Caki2 (cell line): Measurements from ENCODE around the gene GNA14. TPM values are rescaled to one million over a fixed set of nuclear protein-coding genes. Genes with fewer than 3 reads are reported as not detected.
"Not testable (repeated sequence)": the region's sequence is repeated elsewhere in the genome, so short reads cannot be mapped to it uniquely, and the experiment has no call there.

Experiments used
- DNase-seq: peaks from one replicate; pipeline ENCODE4 v3.0.0-alpha.2; 2015; ENCODE audit warnings: low read depth
- in situ Hi-C: cut with HindIII; loops from 2 replicates; pipeline ENCODE4 v1.10.0; 2016; ENCODE audit warnings: low sequenced_read_pairs, low pct_unique_long_range_greater_than_20kb, mixed read lengths
- total RNA-seq: library from RNA; depleted of rRNA; stranded (reverse); fragments of >200 nt; shearing (Covaris generic); gene quantifications from 2 replicates; pipeline ENCODE4 v1.2.3, GENCODE V29; 2014; ENCODE audit warnings: low replicate concordance

The GNA14 gene
- total RNA-seq, 1 experiment from 2014 or later = not detected

DNA sequence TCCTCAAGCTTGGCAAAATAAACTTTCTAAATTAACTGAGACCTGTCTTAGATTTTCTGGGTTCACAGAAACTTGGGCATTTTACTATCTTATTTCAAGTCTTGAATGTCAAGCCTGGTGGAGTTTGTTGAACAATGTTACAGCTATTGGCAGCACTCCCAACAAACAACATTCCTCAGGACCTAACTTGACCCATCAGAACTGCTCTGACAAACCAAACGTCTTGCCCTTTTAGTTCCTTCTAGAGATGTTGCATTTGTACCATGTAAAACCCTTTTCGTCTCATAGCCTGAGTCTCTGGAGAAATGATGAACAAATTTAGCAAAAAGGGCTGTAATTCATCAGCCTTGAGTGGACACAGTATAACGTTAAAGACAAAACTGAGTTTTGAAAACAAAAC lies 51.1 kb downstream of the GNA14 start:
- in situ Hi-C loops = no loop called here
- DNase-seq = no peak

DNA sequence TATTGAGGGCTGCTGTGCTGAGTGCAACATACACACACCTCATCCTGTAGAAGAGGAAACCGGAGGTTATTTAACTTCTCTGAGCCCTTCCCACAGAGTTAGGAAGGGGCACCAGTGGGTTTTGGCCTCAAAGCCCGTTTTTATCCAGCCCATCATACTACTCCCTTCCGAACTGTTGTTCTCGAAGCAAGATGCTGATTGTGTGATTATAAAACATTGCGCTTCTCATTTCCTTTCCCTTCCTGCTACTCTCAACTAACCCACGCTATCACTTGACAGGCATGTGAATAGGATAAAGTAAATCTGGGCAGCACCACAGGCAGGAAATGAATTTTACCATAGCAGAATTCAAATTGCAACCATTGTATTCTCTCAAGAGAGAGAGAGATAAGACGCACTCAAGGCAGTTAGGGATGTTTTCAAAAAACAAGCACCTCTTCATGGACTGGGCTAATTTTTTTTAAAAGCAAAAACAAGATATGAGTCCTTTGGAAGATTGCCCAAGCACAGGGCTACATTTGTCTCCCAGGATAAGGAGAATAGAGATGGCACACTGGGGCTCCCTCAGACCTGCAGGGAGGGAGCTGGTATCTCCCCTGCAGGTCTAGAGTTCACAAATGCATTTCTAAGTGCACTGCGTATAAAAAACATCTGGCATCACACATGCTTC lies 52.6 kb downstream of the GNA14 start:
- in situ Hi-C loops = no loop called here
- no peak for DNase-seq

DNA sequence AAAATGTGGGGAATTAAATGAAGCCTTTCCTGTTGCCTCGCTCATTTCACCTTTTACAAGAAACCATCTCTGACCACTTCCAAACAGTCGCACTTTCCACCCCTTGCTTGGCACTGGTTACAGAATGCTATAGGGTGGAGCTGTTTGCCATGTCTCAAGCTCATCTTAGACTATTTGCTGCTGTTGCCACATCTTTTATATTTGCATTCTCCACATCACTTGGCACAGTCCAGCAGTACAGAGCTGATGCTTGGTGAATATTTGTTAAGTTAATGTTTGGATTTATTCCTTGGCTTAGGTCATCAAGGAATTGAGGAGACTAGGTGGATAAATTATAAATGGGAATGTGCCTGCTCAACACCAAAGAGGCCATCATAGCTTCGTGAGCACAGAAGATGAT lies 53.2 kb downstream of the GNA14 start:
- in situ Hi-C loops = no loop called here
- DNase-seq = no peak

DNA sequence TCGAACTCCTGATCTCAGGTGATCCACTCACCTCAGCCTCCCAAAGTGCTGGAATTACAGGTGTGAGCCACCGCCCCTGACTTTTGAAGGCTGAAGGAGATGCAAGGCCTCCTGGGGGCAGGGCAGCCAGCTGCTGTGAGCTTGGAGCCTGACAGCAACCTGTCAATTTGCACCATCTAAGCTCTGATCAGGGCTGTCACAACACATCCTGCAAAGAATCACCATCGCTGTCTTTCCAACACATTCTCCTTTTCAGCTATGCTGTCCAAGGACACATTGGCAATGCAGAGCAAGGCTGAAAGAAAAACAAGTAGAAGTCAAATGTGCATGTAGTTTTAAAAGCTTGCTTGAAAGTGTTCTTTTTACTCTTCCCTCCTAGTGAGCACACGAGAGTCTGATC lies 54.6 kb downstream of the GNA14 start:
- no peak for DNase-seq
- in situ Hi-C loops = no loop called here

DNA sequence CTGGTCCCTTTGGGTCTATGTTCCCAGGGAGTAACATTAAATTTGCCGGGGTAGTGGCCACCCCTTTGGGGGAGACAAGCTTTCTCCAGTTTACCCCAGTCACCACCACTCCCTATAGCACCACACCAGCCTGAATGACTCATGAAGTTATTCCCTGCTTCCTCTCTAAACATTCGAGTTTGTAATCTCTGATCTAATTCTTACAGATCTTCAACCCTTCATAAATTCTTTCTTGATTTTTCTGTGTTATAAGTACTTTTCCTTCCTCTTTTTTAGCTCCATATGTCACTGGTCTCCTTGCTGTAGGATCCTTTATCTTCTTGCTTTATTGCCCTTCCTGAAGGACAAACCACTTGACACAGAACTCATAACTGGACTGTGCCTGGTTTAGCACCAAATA lies 55.6 kb downstream of the GNA14 start:
- in situ Hi-C loops = no loop called here
- DNase-seq = no peak

DNA sequence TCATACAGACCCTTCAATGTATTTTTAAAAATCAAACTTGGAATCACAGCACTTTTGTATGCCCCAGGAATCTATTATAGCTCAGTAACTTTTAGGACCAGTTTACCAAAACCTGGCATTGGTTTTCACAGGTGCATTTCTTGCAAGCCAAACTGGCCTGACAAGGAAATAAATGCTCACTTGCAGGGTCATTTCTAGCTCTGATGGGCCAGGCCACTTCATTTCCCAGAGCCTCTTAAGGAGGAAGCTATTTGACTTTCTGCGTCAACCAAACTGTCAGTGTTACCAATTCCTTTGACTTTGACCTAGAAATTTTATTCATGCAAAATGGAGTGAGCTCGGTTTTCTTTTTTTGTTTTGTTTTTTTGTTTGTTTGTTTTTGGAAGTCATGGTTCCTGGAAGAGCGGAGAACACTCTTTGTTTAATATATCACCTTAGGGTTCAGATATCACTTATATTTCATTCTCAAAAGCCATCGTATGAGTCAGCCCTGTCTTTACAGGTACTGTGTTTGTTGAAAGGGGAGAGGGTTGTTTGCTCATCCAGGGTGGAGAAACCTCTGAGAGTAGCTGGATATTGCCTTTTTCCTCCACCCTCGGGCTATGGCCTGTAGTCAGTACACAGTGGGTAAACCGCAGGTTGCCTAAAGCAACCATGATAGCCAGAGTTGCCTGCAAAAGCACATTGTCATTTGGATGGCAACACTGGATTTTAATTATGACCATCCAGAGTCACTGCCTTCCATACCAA lies 58.9 kb downstream of the GNA14 start:
- DNase-seq = no peak
- in situ Hi-C loops = no loop called here

DNA sequence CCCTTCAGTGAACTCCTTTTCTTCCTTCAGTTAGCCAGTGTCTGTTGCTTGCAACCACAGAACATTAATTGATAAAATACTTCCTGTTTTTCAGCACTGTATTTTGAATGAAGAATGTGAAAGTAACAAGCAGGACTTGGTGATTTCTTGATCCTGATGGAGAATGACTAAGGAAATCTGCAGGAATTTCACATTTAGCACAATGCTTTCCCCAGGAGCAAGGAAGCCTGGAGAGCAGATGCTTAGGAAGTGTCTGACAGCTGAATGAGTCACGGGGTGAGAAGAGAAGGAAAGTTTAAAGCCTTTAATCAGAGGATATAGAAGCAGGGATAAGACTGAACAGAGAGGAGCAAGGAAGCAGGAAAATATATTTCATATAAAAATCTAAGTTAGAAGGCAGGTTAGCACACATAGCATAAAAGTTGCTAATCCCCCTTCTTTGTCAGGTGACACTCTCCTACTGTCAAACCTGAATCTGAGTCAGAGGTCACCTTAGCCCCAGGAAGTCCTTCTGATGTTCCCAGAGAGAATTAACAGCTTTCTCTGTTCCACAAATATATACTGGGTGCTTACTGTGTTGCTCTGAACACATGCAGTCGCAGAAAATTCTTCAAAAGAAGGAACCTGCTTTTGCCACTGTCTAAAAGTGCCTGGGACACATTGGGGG lies 59.7 kb downstream of the GNA14 start:
- peak; percentile 6 for DNase-seq

DNA sequence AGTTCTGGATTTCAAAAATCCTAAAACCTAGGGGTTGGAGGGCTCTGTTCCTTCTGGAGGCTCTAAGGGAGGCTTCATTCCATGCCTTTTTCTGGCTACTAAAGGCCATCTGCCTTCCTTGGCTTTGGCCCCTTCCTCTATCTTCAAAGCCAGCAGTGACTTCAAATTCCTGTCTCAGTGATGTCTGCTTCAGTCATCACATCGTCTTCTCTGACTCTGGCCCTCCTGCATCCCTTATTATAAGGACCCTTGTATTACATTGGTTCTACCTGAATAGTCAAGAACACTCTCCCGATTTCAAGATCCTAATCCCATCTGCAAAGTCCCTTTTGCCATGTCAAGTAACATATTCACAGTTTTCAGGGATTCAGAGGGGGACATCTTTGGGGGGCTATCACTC lies 60.3 kb downstream of the GNA14 start:
- in situ Hi-C loops = no loop called here

More for the DNA sequence above, 59.7 kb downstream of the GNA14 start:
- in situ Hi-C loops = no loop called here

DNA sequence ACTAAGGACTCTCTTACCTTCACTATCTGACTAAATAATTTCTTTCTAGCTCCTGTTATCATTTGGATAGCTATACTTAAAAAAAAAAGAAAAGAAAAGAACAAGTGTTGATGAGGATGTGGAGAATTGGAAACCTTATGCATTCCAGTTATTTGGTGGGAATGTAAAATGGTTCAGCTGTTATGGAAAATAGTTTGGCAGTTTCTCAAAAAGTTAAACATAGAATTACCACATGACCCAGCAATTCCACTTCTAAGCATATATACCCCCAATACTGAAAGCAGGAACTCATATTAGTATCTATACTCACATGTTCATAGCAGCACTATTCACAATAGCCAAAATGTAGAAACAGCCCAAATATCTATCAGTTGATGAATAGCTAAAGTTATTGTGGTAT lies 61.1 kb downstream of the GNA14 start:
- in situ Hi-C loops = no loop called here
- no peak for DNase-seq

More for the DNA sequence above, 60.3 kb downstream of the GNA14 start:
- DNase-seq = no peak

DNA sequence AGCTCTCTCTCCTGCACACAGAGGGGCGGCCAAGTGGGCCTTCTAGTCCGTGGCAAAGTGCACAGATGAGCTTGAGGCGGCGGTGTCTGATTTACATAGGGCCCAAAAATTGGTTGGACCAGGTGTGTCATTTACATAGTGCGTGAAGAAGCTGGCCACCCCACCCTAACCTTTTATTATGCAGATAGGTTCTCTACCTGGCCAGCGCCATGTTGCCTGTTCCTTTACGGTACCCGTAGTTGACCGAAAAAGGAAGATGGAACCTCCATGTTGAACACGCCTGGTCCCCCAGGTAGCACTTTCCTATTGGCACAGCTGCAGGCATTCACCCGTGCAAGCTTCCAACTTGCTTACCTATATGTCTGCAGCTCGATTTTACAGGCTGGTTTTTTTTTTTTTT lies 61.5 kb downstream of the GNA14 start:
- no peak for DNase-seq
- in situ Hi-C loops = no loop called here

DNA sequence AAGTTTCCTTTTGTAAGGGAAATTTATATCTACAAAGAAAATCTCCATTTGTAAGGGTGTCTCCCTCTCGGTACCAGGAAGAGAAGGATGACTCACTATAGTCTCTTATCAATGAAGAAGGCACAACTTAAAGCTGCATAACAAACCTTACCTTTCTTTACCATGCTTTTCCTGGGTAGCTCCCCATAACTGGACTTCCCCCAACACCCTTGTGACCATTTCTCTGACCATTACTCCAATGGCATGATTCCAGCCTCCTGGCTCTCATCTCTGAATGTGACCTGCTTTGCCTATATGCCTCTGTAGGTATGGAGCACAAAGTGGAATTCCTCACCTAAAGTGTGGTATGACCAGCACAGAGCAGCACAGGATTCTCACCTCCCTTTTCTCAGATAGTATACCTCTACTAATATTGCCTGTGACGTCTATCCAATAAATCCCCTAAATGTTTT lies 62.8 kb downstream of the GNA14 start:
- in situ Hi-C loops = no loop called here
- DNase-seq = no peak

DNA sequence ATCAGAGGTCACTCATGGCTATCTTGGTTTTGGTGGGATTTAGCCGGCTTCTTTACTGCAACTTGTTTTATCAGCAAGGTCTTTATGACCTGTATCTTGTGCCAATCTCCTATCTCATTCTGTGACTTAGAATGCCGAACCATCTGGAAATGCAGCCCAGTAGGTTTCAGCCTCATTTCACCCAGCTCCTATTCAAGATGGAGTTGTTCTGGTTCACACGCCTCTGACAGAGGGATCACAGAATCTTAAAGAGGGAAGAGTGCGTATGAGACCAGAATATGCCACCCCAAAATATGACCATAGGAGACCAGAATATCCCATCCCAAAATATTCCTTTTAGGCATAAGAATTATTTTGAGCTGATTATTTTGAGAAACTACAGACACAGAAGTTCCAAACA lies 63.2 kb downstream of the GNA14 start:
- DNase-seq, in situ Hi-C loops: not testable (repeated sequence)

DNA sequence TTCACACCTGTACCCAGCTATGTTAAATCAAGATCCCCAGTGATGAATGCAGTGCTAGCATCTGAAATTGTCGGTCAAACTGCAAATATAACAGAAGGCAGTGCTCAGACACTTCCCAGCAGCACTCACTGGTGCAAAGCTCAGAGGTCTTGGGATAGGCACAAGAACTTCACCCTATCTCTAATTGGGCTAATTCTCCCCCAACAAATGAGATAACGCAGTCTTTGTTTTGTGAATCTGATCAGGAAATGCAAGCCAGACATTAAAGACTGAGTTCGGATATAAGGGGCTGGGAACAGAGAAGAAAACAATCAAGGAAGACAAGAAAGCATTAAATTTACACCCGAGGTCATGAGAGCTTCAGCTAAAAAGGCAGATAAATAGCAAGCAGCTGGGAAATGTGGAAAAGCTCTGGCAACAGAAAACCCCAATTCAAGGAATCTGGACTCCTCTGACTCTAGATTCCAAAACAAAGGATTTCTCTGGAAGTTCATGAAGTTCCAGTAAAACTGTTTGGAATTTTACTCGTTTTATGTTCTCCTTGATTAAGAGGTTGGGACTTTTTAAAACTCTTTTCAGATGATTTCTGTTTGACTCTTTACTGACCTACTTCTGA lies 65.1 kb downstream of the GNA14 start:
- no peak for DNase-seq
- in situ Hi-C loops = no loop called here

DNA sequence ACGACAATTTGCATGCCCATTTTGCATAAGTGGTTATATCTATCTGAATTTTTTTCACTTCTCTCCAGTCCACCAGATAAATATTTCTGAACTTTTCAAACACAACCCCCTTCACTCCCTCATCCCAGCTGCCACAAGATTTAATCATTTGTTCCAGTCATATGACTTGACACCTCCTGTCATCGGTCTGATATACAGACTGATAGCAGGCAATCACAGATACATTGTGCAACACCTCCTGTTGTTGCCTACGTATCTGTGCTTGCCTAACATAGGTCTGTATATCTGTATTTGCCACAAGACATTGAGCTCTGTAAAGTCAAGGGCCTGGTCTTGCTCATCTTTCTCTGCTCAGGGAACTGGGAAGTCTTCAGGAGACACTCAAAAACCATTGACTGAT lies 65.6 kb downstream of the GNA14 start:
- in situ Hi-C loops = no loop called here
- no peak for DNase-seq

DNA sequence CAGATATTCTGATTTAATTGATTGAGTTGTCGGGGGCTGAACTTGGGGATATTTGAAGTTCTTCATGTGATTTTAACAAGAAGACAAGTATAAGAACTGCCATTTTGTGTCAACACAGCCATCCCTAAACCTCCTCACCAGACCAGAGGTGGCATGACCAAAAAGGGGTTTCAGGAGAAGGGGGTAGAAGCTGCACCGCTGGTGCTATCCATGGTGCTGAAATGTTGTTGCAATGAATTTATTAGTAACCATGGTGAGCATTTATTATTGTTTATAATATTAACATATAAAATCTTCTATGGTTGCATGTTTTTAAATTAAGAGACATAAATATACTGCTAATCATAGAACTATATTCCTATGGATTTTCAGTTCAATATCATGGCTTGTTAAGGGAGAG lies 72.3 kb downstream of the GNA14 start:
- peak; percentile 4 for DNase-seq
- in situ Hi-C loops = no loop called here

DNA sequence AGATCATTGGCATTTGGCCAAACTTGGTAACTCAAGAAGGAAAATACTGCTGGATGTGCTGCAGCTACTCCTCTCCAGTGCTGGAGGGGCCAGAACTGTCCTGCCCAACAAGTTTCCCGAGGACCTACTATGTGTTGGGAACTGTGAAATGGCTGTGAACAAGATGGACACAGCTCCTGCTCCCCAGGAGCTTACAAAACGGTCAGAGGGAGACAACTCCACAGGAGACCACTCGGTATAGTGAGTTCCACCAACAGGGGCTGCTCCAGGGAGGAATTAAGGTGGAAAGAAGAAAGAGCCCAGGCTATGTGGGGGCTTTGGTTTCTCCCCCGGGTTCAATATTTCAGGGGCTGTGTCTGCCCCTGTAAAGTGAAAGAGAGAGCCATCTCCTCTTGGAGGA lies 78.8 kb downstream of the GNA14 start:
- no peak for DNase-seq
- in situ Hi-C loops = no loop called here

DNA sequence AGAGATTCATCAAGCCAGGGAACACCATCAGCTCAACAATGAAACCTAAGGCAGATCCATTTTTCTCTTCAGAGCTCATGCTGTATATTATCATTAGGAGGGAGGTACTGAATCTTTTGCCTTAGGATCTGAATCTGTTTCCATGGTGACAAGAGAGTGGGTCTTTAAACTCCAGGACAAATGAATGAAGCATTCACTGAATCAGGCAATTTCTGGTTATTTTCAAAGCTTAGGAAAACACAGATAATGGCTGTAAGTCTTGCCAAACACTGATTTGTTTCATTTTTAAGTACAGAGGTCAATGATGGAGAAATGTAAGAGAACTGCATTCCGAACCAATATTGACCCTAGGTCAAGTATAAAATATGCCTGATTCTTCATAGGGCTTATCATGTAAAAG lies 84.9 kb downstream of the GNA14 start:
- no peak for DNase-seq
- in situ Hi-C loops = no loop called here

DNA sequence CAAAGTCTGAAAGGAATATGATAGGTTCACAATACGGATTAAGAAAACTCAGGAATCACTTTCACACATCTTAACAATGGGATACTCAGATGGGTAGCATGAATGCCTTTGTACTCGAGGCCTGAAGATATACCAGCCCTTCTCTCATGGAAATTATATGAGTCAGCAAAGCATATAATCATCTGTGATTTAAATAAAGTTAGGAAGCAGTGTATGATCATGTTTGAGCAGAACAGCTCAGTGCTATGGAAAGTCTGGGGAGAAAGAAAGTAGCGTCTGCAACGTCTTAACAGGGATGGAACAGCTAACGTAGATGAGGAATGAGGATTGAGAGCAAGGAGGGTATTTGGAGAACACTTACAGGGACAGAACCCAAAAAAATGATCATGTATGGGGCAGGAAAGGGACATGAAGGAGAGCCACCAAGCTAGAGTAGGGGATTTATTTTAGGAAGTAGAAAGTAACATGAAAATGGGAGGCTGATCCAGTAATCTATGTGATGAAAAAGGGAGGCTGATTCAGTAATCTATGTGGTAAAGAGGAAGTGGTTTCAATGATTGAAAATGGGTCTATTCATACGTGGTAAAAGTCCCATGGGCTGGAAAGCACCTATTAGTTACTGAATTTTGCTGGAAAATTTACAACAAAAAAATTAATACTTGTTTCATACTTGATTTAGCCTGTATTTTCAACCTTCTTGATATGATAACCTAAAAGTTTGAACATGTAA lies 85.9 kb downstream of the GNA14 start:
- in situ Hi-C loops = no loop called here
- DNase-seq = no peak
